Neural progenitor cell (in vitro differentiated cells): ENCODE data around the gene OBP2A. TPM values are rescaled to one million over a fixed set of nuclear protein-coding genes. Genes with fewer than 3 reads are reported as not detected.

Source experiments
- DNase-seq: peaks from one replicate; pipeline ENCODE4 v3.0.0-alpha.2; 2016; ENCODE audit warnings: low spot score
- H2AFZ ChIP-seq: fragments of 200-600 bp; sonication (generic); replicated peaks from 2 replicates; pipeline ENCODE4 v1.6.1; 2016; ENCODE audit warnings: antibody characterized with exemption
- H3F3A ChIP-seq: fragments of 200-600 bp; sonication (generic); 2 replicates; pipeline ENCODE4 v1.6.1; 2016; ENCODE audit warnings: antibody characterized with exemption, low read depth
- H3K27ac ChIP-seq: fragments of 200-600 bp; sonication (generic); 2 replicates; pipeline ENCODE4 v1.5.1; 2016; ENCODE audit warnings: mild to moderate bottlenecking
- H3K27me3 ChIP-seq: fragments of 200-600 bp; sonication (generic); 2 replicates; pipeline ENCODE4 v1.6.1; 2016; ENCODE audit warnings: mild to moderate bottlenecking, moderate library complexity
- H3K36me3 ChIP-seq: fragments of 200-600 bp; sonication (generic); 2 replicates; pipeline ENCODE4 v1.5.1; 2016
- H3K4me1 ChIP-seq: fragments of 200-600 bp; sonication (generic); 2 replicates; pipeline ENCODE4 v1.6.1; 2016; ENCODE audit warnings: mixed run types
- H3K4me2 ChIP-seq: fragments of 200-600 bp; sonication (generic); 2 replicates; pipeline ENCODE4 v1.6.1; 2016
- H3K4me3 ChIP-seq: fragments of 200-600 bp; sonication (generic); 2 replicates; pipeline ENCODE4 v1.5.1; 2016
- H3K79me2 ChIP-seq: fragments of 200-600 bp; sonication (generic); 2 replicates; pipeline ENCODE4 v1.6.1; 2016; ENCODE audit warnings: low read depth
- H3K9ac ChIP-seq: fragments of 200-600 bp; sonication (generic); 2 replicates; pipeline ENCODE4 v1.6.1; 2016
- H3K9me3 ChIP-seq: fragments of 200-600 bp; sonication (generic); 2 replicates; pipeline ENCODE4 v1.5.1; 2016; ENCODE audit warnings: low read depth
- H4K20me1 ChIP-seq: fragments of 200-600 bp; sonication (generic); 2 replicates; pipeline ENCODE4 v1.6.1; 2016; ENCODE audit warnings: low read depth
- H3K27ac Mint-ChIP-seq: 3 replicates; pipeline ENCODE4 v1.8.0; 2021; ENCODE audit warnings: mixed read lengths
- H3K27me3 Mint-ChIP-seq: 2 replicates; pipeline ENCODE4 v1.8.0; 2022; ENCODE audit warnings: low read depth, mild to moderate bottlenecking, inconsistent platforms, moderate library complexity, mixed read lengths; ENCODE audit not compliant: insufficient read depth
- H3K36me3 Mint-ChIP-seq: 3 replicates; pipeline ENCODE4 v1.8.0; 2021; ENCODE audit warnings: mixed read lengths
- H3K4me1 Mint-ChIP-seq: 3 replicates; pipeline ENCODE4 v1.8.0; 2021; ENCODE audit warnings: mixed read lengths
- H3K4me3 Mint-ChIP-seq: 3 replicates; pipeline ENCODE4 v1.8.0; 2021; ENCODE audit warnings: mild to moderate bottlenecking, moderate library complexity, mixed read lengths
- H3K9me3 Mint-ChIP-seq: 3 replicates; pipeline ENCODE4 v1.8.0; 2020; ENCODE audit warnings: mixed read lengths
- CTCF ChIP-seq: fragments of 200-600 bp; sonication (generic); IDR thresholded peaks from 2 replicates; pipeline ENCODE4 v1.5.1; 2017; ENCODE audit warnings: antibody characterized with exemption, mild to moderate bottlenecking
- EZH2 ChIP-seq: fragments of 200-600 bp; sonication (generic); IDR thresholded peaks from 2 replicates; pipeline ENCODE4 v1.6.1; 2017; ENCODE audit warnings: antibody characterized with exemption, mild to moderate bottlenecking, moderate library complexity
- EZH2phosphoT487 ChIP-seq: fragments of 200-600 bp; sonication (generic); IDR thresholded peaks from 2 replicates; pipeline ENCODE4 v1.6.1; 2017; ENCODE audit warnings: antibody characterized with exemption
- total RNA-seq: library from RNA; depleted of rRNA; stranded (reverse); fragments of >200 nt; gene quantifications from 2 replicates; pipeline ENCODE4 v1.2.3, GENCODE V29; 2015; ENCODE audit warnings: low replicate concordance

Gene OBP2A
- total RNA-seq, 1 donor from 2014 or later, result not detected

- no peak for TF ChIP-seq CTCF
- no peak for TF ChIP-seq EZH2
- no peak for TF ChIP-seq EZH2phosphoT487
- Histone ChIP-seq H3K36me3 (no peaks in the 10 kb centered on the region), H3K9me3 (no peaks in the 10 kb centered on the region), H3K9ac (no peak overlapping the region), H3K27me3 (no peaks in the 10 kb centered on the region), H2AFZ (no peak overlapping the region), H3F3A (no peaks in the 10 kb centered on the region), H3K4me3 (no peak overlapping the region), H3K4me2 (no peak overlapping the region), H3K4me1 (no peaks in the 10 kb centered on the region), H3K27ac (no peak overlapping the region), H4K20me1 (no peaks in the 10 kb centered on the region), H3K79me2 (no peaks in the 10 kb centered on the region)
- DNase-seq, result no peak
- no peak overlapping the region for H3K4me3 Mint-ChIP-seq
- H3K4me1 Mint-ChIP-seq, result no peaks in the 10 kb centered on the region
- H3K9me3 Mint-ChIP-seq, result peaks cover 9% of the 10 kb centered on the region
- H3K27me3 Mint-ChIP-seq, result peaks cover 9% of the 10 kb centered on the region
- no peak overlapping the region for H3K27ac Mint-ChIP-seq
- no peaks in the 10 kb centered on the region for H3K36me3 Mint-ChIP-seq
These were observed 19.3 kb downstream of the OBP2A start for GRCh38 chr9:135565141-135565628.

GRCh38 chr9:135565636-135566035 lies 19.7 kb downstream of the OBP2A start:
- Histone ChIP-seq H3K4me2 (no peak overlapping the region), H3K4me1 (no peaks in the 10 kb centered on the region), H3K27ac (no peak overlapping the region), H3K9me3 (no peaks in the 10 kb centered on the region), H3F3A (no peaks in the 10 kb centered on the region), H3K27me3 (no peaks in the 10 kb centered on the region), H3K4me3 (no peak overlapping the region), H4K20me1 (no peaks in the 10 kb centered on the region), H3K36me3 (no peaks in the 10 kb centered on the region), H3K79me2 (no peaks in the 10 kb centered on the region), H2AFZ (no peak overlapping the region), H3K9ac (no peak overlapping the region)
- Mint-ChIP-seq H3K9me3 (peaks cover 9% of the 10 kb centered on the region), H3K27ac (peak overlapping the region; percentile 60), H3K4me1 (no peaks in the 10 kb centered on the region), H3K36me3 (no peaks in the 10 kb centered on the region), H3K27me3 (peaks cover 9% of the 10 kb centered on the region), H3K4me3 (no peak overlapping the region)
- TF ChIP-seq CTCF (no peak), EZH2 (no peak), EZH2phosphoT487 (no peak)
- DNase-seq, result no peak

GRCh38 chr9:135566552-135566951 lies 20.6 kb downstream of the OBP2A start:
- H3K4me2 ChIP-seq, result no peak overlapping the region
- H3K27me3 ChIP-seq, result no peaks in the 10 kb centered on the region
- no peak overlapping the region for H2AFZ ChIP-seq
- H3K4me3 ChIP-seq, result no peak overlapping the region
- H3K4me1 ChIP-seq, result no peaks in the 10 kb centered on the region
- H3K9ac ChIP-seq, result no peak overlapping the region
- Mint-ChIP-seq H3K36me3 (no peaks in the 10 kb centered on the region), H3K4me3 (no peak overlapping the region), H3K4me1 (no peaks in the 10 kb centered on the region), H3K27ac (no peak overlapping the region), H3K27me3 (peaks cover 9% of the 10 kb centered on the region), H3K9me3 (peaks cover 9% of the 10 kb centered on the region)
- no peaks in the 10 kb centered on the region for H3K9me3 ChIP-seq
- DNase-seq, result no peak
- H3K36me3 ChIP-seq, result no peaks in the 10 kb centered on the region
- no peaks in the 10 kb centered on the region for H3F3A ChIP-seq
- H3K27ac ChIP-seq, result no peak overlapping the region
- no peak for TF ChIP-seq EZH2phosphoT487
- no peak for TF ChIP-seq EZH2
- no peak for TF ChIP-seq CTCF
- H4K20me1 ChIP-seq, result no peaks in the 10 kb centered on the region
- H3K79me2 ChIP-seq, result no peaks in the 10 kb centered on the region
